Stomach (tissue), 4 donors: ENCODE results near the gene FCF1.

Experiments
- CTCF ChIP-seq, 7 experiments: fragments of 450-650 bp in 4 of 7; fragments of 200-600 bp in 3 of 7; sonication (generic) in 3 of 7; IDR thresholded peaks; one replicate each; pipeline ENCODE4 v1.5.1; 2016 to 2019; ENCODE audit warnings: antibody characterized with exemption in 7 of 7, control low read depth in 2 of 7, mild to moderate bottlenecking in 1 of 7
- EP300 ChIP-seq: sonication (generic); formaldehyde crosslinking; IDR thresholded peaks from one replicate; pipeline ENCODE4 v1.6.1; 2017; ENCODE audit warnings: antibody characterized with exemption
- POLR2A ChIP-seq, 4 donors: fragments of 450-650 bp; IDR thresholded peaks; one replicate each; pipeline ENCODE4 v1.6.1; 2016; ENCODE audit warnings: antibody characterized with exemption in 4 of 4, control low read depth in 2 of 4, mild to moderate bottlenecking in 1 of 4, moderate library complexity in 1 of 4
- POLR2AphosphoS5 ChIP-seq, 3 donors: sonication (generic); formaldehyde crosslinking; IDR thresholded peaks; one replicate each; pipeline ENCODE4 v1.6.1; 2016; ENCODE audit warnings: antibody characterized with exemption in 3 of 3

DNA sequence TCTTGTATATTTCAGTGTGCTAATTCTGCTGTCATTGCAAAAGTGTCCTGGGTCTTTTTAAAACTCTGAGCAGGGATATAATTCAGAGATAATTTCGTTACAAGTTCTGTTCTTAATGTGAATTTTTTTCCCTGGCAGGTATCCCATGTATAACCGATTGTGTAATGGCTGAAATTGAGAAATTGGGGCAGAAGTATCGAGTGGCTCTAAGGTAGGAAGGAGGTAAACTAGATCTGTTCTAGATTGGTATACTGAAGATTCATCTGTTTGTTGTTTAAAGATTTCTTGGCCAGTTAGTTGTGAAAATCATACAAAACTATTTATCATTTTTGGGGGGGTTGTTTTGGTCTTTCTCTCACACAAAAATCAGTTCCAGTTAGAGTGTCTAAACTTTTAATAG is 10.2 kb downstream of the FCF1 start:
- no peak for TF ChIP-seq POLR2AphosphoS5 (IDR thresholded peaks at IDR 0.05)
- no peak for TF ChIP-seq CTCF (IDR thresholded peaks at IDR 0.05)
- TF ChIP-seq EP300, result no peak
- TF ChIP-seq POLR2A (IDR thresholded peaks at IDR 0.05), result no peak
